Stimulated activated CD4-positive, alpha-beta T cell treated with anti-CD3 and anti-CD28 coated beads, Interleukin-4, amount 100 ng/mL, for 1 hour (primary cell): ENCODE measurements around the gene LYVE1.

ENCODE experiments used
- DNase-seq: peaks from one replicate; pipeline ENCODE4 v3.0.0-alpha.2; 2020

The LYVE1 gene

DNA sequence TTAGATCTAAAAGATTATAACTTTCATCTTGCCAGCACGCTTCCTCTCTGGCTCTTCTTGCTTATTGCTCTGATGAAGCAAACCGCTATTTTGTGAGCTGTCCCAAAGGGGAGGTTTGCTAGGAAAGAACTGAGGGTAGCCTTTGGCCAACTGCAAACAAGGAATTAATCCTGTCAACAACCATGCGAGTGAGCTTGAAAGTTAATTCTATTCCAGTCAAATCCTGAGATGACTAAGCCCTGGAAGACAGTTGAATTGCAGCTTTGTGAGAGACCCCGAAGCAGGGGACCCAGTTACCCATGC is 17.2 kb downstream of the LYVE1 start:
- no peak for DNase-seq

GRCh38 chr11:10550503-10551289 is 17.8 kb downstream of the LYVE1 start:
- DNase-seq, result no peak

DNA sequence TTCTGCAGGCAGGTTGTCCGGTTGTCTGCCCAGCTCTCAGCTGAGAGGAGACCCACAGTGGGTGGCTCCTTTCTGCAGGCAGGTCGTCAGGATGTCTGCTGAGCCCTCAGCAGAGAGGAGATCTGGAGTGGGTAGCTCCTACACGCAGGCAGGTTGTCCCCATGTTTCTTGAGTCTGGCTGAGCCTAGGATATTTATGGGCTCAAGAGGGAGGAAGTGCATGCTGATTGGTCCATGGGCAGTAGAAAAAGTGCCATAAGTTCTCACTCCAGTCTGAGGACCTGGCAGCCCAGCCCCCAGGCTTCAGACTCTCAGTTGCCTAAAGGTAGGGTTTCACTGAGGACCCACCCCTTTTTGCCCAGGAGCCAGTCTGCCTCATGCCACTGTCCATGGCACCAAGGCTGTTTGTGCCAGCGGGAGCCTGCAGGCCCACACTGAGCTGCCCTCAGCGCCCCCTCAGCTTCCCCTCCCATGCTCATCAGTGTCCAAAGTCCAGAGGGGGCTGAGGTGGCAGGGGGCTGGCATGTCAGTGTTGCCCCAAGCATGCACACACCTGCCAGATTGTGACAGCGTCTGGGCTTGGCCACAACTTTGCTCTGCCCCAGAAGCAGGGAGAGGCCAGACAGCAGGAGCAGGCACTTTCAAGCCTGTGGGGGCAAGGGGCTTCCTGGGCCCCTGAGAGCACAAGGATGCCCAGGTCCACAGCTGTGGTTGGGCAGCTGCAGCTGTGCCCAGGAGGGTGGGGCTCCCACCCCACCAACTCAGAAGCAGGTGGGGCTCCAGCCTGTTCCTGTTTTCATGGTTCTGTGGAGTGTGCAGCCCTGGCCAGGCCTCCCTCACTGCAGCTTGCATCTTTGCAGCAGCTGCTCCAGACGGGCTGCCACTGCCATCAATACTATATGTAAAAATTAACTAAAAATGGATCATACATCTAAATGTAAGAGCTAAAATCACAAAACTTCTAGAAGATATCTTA is 23.7 kb downstream of the LYVE1 start:
- no peak for DNase-seq

- no peak for DNase-seq
Observed at GRCh38 chr11:10543782-10544181, 24.7 kb downstream of the LYVE1 start.

GRCh38 chr11:10542776-10543175 is 25.7 kb downstream of the LYVE1 start:
- DNase-seq, result no peak

GRCh38 chr11:10541561-10541930 is 26.9 kb downstream of the LYVE1 start:
- no peak for DNase-seq

- peak; percentile 98 for DNase-seq
Observed at GRCh38 chr11:10540915-10541560, 27.4 kb downstream of the LYVE1 start, which contains the start of gene RNF141. Gene RNF141, minus strand, starts transcription at chr11:10541187. Its CDS starts 7,029 bp downstream, at chr11:10534158.

GRCh38 chr11:10540546-10540914 is 27.9 kb downstream of the LYVE1 start:
- DNase-seq, result no peak

DNA sequence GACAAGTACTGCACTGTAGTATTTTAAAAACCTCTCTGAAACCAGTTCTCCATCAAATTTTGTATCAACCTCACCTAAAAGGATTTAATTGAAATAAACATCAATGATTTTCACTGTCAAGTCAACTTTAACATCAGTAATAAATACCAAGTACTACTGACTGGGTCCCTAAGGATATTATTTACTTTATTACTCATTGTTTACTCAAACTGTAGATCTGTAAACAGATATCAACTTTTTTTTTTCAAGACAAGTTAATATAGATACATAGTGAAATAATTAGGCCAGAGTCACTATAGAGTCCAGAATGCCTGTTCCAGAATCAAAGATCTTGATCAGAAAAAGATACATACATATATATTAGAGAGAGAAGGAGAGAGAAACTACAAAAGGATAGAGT is 29.1 kb downstream of the LYVE1 start:
- DNase-seq, result no peak

- DNase-seq, result no peak
Observed at GRCh38 chr11:10538924-10539323, 29.5 kb downstream of the LYVE1 start.

- DNase-seq, result no peak
Observed at GRCh38 chr11:10537600-10537999, 30.9 kb downstream of the LYVE1 start.

GRCh38 chr11:10534316-10534715 is 34.1 kb downstream of the LYVE1 start:
- no peak for DNase-seq

- no peak for DNase-seq
Observed at GRCh38 chr11:10533323-10533722, 35.1 kb downstream of the LYVE1 start.

DNA sequence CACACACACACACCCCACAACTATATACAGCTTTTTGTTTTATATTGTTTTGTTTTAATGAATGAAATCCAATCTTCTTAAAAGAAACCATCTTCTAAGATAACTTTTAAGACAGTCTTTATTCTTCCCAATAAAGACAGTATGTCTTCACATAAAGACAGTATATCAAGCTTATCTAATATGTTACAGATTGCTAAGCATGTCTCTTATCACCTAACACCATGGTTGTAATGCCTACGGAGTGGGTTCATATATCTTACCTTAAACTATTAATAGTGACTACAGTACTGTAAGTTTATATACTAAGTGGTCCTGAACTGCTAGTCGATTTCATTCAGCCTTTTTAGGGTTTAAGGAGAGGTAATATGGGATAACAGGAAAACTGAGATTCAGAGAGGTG is 35.9 kb downstream of the LYVE1 start:
- no peak for DNase-seq

DNA sequence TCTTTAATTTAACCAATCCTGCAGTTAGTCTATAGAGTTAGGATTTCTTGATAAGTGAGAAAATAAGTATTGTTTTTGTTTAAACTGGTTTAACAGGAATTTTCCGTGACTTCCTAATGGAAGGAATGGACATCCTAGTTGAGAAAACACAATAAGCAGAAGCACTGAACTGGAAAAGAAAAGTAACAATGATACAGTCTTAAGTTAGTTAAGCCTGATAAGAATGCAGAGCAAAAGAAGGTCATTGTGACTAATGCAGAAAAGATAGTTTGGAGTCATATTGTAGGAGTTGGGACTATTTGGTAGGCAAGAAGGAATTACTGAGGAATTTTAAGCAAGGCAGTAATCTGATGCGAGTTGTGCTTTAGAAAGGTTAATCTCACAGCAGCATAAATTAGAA is 39.2 kb downstream of the LYVE1 start:
- no peak for DNase-seq

DNA sequence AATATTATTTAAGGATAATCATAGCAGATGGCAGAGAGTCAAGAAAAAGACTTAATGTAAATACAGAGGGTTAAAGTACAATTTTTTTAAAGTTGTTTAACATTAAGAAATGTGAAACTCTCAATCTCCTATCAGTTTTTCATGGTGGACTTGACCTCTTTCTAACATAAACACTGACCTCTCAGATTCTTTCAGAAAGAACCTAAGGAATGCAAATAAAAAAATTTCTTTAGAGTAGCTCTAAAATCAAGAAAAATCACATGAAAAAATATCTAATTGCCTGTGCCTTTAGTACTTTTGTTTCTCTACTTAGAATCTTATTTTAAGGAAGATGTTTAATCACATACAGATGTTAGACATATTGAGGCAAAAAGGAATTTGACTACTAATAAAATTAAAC is 40.3 kb downstream of the LYVE1 start:
- no peak for DNase-seq

GRCh38 chr11:10526974-10527918 is 41.2 kb downstream of the LYVE1 start:
- DNase-seq, result no peak

DNA sequence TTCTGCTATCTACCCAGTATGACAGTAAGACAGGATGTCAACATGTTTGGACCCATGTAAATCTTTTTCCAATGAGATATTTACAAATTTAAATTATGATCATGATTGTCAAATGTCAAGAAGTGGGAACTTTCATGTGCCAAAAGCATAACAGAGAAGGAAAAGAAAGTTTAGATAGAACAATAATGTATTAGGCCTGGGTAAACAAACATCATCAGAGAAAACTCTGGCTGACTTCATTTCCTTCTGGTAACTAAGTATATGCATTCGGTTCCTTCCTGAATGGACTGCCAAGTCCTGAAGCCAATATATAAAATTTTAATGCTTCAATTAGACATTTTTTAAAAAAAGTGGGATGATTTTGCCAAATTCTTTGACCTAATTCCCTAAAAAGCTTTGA is 44.0 kb downstream of the LYVE1 start:
- DNase-seq, result no peak

- no peak for DNase-seq
Observed at GRCh38 chr11:10522921-10523320, 45.5 kb downstream of the LYVE1 start.

- DNase-seq, result no peak
Observed at GRCh38 chr11:10522276-10522675, 46.2 kb downstream of the LYVE1 start.

DNA sequence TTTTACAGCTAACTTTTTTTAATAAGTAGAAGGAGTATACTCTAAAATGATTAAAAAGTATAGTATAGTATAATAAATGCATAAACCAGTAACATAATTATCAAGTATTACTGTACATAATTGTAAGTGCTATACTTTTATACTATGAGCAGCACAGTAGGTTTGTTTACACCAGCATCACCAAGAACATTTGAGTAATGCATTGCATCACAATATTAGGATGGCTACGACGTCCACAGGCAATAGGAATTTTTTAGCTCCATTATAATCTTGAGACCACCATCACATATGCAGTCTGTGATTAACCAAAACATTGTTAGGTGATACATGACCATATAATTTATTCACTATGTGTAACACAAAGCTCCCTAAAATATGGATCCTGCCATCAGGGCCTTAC is 47.9 kb downstream of the LYVE1 start:
- no peak for DNase-seq

DNA sequence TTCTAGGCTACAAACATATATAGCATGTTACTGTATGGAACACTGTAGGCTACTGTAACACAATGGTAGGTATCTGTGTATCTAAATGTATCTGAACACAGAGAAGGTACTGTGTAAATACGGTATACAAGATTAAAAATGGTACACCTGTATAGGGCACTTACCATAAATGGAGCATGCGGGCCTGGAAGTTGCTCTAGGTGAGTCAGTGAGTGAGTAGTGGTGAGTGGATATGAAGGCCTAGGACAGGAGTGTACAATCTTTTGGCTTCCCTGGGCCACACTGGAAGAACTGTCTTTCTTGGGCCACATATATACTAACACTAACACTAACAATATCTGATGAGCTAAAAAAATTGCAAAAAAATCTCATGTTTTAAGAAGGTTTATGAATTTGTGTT is 48.8 kb downstream of the LYVE1 start:
- DNase-seq, result no peak

GRCh38 chr11:10518891-10519290 is 49.6 kb downstream of the LYVE1 start:
- no peak for DNase-seq
